Measurements from ENCODE around the gene SLC9A7. TPM values are rescaled to one million over a fixed set of nuclear protein-coding genes. Genes with fewer than 3 reads are reported as not detected.

SLC9A7 gene
- total and polyA plus RNA-seq, 8 donors: 0.29 to 25.6 (median 9.1) TPM

DNA sequence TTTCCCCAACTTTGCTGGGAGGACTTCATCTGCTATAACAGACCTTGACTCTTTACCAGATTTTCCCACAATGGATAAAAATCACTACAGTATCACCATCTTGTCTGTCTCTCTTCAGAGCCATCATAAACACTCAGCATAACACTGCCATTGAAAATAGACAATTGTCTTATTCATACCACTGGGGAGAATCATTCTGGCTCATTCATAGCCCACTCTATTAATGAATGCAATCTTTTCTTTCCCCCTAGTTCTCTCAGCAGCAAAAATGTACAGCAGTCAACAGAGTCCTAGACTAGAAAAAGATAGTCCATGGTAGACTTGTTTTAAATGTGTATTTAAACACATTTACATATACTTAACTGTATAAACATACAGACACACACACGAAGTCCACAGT lies 19.2 kb downstream of the SLC9A7 start:
- H3K27me3 ChIP-seq: no peaks in the 10 kb centered on the region
- H3K4me1 ChIP-seq: no peaks in the 10 kb centered on the region
- H3K36me3 ChIP-seq: no peaks in the 10 kb centered on the region
- no peak for DNase-seq
- H3K9me3 ChIP-seq: peaks cover 0 to 28% (median 17%) of the 10 kb centered on the region in 4 donors
- no peak overlapping the region for H3K27ac ChIP-seq
- intact Hi-C loops (cut with DNase I; ENCODE audit: low total_unique reads): no loop called here
- TF ChIP-seq, protein P1, sequence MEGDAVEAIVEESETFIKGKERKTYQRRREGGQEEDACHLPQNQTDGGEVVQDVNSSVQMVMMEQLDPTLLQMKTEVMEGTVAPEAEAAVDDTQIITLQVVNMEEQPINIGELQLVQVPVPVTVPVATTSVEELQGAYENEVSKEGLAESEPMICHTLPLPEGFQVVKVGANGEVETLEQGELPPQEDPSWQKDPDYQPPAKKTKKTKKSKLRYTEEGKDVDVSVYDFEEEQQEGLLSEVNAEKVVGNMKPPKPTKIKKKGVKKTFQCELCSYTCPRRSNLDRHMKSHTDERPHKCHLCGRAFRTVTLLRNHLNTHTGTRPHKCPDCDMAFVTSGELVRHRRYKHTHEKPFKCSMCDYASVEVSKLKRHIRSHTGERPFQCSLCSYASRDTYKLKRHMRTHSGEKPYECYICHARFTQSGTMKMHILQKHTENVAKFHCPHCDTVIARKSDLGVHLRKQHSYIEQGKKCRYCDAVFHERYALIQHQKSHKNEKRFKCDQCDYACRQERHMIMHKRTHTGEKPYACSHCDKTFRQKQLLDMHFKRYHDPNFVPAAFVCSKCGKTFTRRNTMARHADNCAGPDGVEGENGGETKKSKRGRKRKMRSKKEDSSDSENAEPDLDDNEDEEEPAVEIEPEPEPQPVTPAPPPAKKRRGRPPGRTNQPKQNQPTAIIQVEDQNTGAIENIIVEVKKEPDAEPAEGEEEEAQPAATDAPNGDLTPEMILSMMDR (IDR thresholded peaks at IDR 0.05): no peak
- no peak for TF ChIP-seq EP300 (IDR thresholded peaks at IDR 0.05)
- TF ChIP-seq POLR2AphosphoS5 (IDR thresholded peaks at IDR 0.05): no peak
- no peak for TF ChIP-seq POLR2A (IDR thresholded peaks at IDR 0.05)
- 8 to 26% (median 21%) methylated on average over 1 of the region's 1 CpG for WGBS, 5 donors
- H3K4me3 ChIP-seq: no peak overlapping the region

DNA sequence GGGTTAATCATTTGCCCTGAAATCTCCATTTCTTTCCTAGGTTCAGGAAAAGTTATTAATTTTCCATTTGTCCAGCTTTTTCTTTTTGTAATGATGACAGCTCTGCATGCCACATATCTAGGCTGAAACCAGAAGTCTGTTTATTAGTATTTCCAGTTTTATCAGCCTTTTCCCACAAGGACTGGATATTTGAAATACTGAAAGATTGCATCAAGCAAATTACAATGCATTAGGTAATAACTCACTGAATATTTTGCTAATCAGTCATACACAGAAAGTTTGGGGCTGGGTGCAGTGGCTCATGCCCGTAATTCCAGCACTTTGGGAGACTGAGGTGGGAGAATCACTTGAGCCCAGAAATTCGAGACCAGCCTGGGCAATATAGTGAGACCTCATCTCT lies 21.5 kb downstream of the SLC9A7 start:
- TF ChIP-seq EP300 (IDR thresholded peaks at IDR 0.05) (no peak), POLR2AphosphoS5 (IDR thresholded peaks at IDR 0.05) (no peak), POLR2A (IDR thresholded peaks at IDR 0.05) (no peak)
- TF ChIP-seq, protein P1 (IDR thresholded peaks at IDR 0.05): no peak
- intact Hi-C loops (cut with DNase I; ENCODE audit: low total_unique reads): no loop called here
- 24 to 90% (median 42%) methylated on average over 2 of the region's 2 CpGs for WGBS, 5 donors

DNA sequence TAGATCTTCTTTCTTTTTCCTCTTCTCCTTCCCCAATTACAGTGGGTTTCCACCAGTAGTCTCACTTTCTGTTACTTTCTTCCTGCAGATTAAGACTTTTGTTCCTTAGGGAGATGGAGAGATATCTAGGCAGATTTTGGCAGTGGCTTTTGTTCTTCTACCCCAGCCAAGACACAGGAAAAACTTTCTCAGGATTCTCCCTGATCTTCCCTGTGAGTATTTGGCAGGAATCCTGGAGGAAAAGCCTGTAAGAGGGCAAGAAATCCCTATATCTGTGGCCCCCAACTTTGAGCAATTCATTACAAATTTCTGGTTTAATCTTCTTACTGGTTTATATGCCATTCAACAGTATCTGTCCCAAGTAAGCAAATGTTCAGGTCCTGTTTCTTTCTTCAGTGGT lies 21.9 kb downstream of the SLC9A7 start:
- intact Hi-C loops (cut with DNase I; ENCODE audit: low total_unique reads): no loop called here

More for the DNA sequence above, 21.5 kb downstream of the SLC9A7 start:
- Histone ChIP-seq H3K4me1 (no peaks in the 10 kb centered on the region), H3K27ac (no peak overlapping the region), H3K27me3 (no peaks in the 10 kb centered on the region), H3K36me3 (no peaks in the 10 kb centered on the region), H3K4me3 (no peak overlapping the region), H3K9me3 (peaks cover 0 to 32% (median 17%) of the 10 kb centered on the region in 4 donors)
- DNase-seq: no peak

DNA sequence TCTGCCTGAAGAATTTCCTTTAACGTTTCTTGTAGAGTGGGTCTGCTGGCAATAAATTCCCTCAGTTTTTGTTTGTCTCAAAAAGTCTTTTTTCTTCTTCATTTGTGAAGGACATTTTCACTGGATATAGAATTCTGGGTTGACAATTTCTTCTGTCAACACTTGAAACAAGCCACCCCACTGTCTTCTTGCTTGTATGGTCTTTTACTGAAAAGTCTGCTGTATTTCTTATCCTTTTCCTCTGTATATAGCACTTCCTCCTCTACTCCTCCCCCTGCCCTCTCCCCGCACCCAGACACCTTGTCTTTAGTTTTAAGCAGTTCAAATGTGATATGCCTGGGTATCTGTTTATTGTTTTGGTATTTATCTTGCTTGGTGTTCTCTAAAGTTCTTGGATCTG lies 23.3 kb downstream of the SLC9A7 start:
- TF ChIP-seq POLR2AphosphoS5 (IDR thresholded peaks at IDR 0.05) (no peak), POLR2A (IDR thresholded peaks at IDR 0.05) (no peak)
- WGBS, 5 donors: 69 to 96% (median 86%) methylated on average over 2 of the region's 2 CpGs
- Histone ChIP-seq H3K27me3 (no peaks in the 10 kb centered on the region), H3K4me1 (no peaks in the 10 kb centered on the region), H3K27ac (no peak overlapping the region), H3K36me3 (no peaks in the 10 kb centered on the region), H3K9me3 (peaks cover 0 to 31% (median 17%) of the 10 kb centered on the region in 4 donors), H3K4me3 (no peak overlapping the region)
- intact Hi-C loops (cut with DNase I; ENCODE audit: low total_unique reads): no loop called here
- DNase-seq: no peak

More for the DNA sequence above, 21.9 kb downstream of the SLC9A7 start:
- Histone ChIP-seq H3K27me3 (no peaks in the 10 kb centered on the region), H3K36me3 (no peaks in the 10 kb centered on the region), H3K4me1 (no peaks in the 10 kb centered on the region), H3K9me3 (peaks cover 0 to 32% (median 17%) of the 10 kb centered on the region in 4 donors), H3K27ac (no peak overlapping the region), H3K4me3 (no peak overlapping the region)
- DNase-seq: no peak
- TF ChIP-seq EP300 (IDR thresholded peaks at IDR 0.05) (no peak), POLR2AphosphoS5 (IDR thresholded peaks at IDR 0.05) (no peak), POLR2A (IDR thresholded peaks at IDR 0.05) (no peak)
- TF ChIP-seq, protein P1 (IDR thresholded peaks at IDR 0.05): no peak

DNA sequence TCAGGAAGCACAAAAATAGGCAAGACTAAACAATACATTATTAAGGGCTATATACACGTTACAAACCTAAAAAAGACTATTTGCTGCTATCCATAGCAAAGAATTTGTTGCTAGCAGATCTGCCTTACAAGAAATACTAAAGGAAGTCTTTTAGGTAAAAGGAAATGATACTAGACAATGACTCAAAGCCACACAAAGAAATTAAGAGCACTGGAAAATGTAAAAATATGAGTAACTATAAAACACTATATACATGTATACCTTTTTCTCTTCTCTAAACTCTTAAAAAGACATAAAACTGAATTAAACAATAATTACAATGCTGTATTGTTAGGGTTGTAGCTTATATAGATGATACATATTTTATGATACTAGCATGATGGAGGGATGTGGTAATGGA lies 25.7 kb downstream of the SLC9A7 start:
- intact Hi-C loops (cut with DNase I; ENCODE audit: low total_unique reads): no loop called here

More for the DNA sequence above, 25.7 kb downstream of the SLC9A7 start:
- TF ChIP-seq, protein P1 (IDR thresholded peaks at IDR 0.05): no peak
- TF ChIP-seq POLR2AphosphoS5 (IDR thresholded peaks at IDR 0.05) (no peak), EP300 (IDR thresholded peaks at IDR 0.05) (no peak), POLR2A (IDR thresholded peaks at IDR 0.05) (no peak)
- H3K9me3 ChIP-seq: peaks cover 0 to 28% (median 17%) of the 10 kb centered on the region in 4 donors
- no peak for DNase-seq
- WGBS, 5 donors: 34 to 74% (median 67%) methylated on average over 1 of the region's 1 CpG
- no peak overlapping the region for H3K27ac ChIP-seq
- H3K27me3 ChIP-seq: no peaks in the 10 kb centered on the region
- H3K36me3 ChIP-seq: no peaks in the 10 kb centered on the region
- H3K4me1 ChIP-seq: no peaks in the 10 kb centered on the region
- H3K4me3 ChIP-seq: no peak overlapping the region
